IPS DF 19.7 (cell line): ENCODE data around the gene MMADHC.

Experiments
- DNase-seq: peaks from one replicate; pipeline ENCODE4 v3.0.0-alpha.2; 2013; ENCODE audit warnings: low read depth, low spot score

MMADHC gene

DNA sequence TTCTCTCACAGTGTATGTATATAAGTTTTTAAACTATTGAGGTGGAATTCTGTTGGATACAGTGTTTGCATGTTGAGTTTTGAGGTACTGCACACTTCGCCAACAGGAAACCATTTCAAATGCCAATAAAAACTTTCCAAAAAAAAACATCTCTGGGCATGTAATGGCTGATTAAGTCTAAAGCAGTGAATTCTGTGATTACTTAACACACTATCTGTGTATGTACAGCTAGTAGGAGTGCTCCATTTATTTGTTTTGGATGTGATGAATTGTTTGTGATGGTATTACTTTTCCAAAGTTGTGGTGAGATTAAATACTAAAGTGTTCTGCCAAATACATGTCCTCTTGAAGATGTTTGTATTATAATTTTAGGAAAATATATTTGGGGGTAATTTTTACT is 31.1 kb downstream of the MMADHC start:
- no peak for DNase-seq

DNA sequence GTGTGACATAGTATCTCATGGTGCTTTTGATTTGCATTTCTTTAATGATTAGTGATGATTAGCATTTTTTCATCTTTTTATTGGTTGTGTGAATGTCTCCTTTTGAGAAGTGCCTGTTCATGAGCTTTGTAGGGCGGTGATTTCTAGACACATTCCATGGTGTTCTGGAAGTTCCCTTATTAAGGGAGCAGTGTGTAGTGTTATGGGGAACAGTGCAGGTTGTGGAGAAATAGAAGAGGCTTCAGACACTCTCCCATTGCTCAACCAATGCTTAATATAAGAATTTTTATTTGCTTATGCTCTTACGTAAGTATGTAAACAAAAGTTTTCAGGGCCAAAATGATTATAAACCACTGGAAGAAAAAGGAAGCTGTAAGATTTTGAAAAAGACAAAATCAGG is 34.7 kb downstream of the MMADHC start:
- DNase-seq: no peak

GRCh38 chr2:149552226-149552625 is 35.3 kb downstream of the MMADHC start:
- no peak for DNase-seq

GRCh38 chr2:149544692-149545091 is 42.9 kb downstream of the MMADHC start:
- DNase-seq: no peak

DNA sequence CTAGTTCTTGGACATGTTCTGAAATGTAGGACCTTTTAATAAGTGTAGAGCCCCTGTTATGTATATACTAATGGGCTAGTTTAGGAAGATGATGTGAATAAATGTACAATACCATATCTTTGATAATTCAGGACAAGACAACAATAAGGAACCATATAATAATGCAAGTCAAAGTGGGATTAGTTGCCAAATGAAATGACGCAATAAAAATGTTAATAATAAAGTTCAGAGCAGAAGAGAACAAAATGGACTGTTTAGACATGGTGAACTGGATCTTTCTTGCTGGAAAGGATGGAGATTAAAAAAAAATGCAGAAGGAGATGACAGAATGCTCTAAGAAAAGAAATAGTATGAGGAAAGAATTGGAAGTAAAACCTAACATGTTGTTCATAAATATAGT is 43.7 kb downstream of the MMADHC start:
- no peak for DNase-seq

GRCh38 chr2:149540138-149540537 is 47.4 kb downstream of the MMADHC start:
- no peak for DNase-seq

GRCh38 chr2:149538138-149538833 is 49.3 kb downstream of the MMADHC start:
- DNase-seq: no peak

DNA sequence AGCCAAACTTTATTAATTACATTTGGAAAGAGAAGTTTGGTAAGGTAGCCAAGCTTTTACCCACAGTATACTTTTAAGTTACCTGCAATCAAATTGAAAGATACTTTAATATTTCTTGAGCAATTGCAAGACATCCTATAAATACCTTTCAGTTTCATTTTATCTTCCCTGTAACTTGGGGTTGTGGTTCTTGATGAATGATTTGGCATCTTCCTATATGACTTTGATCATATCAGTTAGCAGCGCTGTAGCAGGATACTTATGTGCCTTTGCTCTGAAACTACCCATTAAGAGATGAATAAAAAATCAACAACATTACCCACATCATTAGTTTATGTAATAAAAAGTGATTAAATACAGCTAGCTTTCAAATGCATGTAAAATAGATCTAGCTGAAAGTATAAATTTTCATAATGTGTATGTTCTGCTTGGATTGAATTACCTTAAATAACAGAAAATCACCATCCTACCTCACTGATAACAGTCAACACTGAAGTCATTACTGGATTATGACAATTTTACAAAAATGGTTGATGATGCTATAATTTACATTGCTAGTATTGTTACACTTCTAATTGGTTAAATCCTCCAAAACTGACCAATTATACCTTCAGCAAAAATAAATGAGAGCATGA is 50.4 kb downstream of the MMADHC start:
- no peak for DNase-seq

DNA sequence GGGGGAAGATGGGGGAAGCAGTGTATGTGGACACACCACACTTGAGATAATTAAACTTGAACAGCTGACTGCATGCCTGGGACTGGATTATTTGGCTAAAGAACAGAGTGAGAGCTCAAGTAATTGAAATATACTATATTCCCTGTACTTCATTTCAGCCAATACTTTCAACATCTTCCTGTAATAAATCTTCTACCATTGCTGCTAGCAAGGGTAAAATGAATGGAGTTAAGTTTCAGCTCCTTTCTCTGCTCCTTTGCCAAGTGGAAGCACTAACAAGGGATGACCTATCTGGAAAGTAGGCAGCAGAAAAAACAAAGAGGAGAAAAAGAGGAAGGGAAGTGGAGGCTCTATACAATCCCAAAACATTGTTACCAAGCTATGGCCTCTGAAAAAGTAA is 50.9 kb downstream of the MMADHC start:
- no peak for DNase-seq

- DNase-seq: no peak
Measured at GRCh38 chr2:149534674-149535073, 52.9 kb downstream of the MMADHC start.

DNA sequence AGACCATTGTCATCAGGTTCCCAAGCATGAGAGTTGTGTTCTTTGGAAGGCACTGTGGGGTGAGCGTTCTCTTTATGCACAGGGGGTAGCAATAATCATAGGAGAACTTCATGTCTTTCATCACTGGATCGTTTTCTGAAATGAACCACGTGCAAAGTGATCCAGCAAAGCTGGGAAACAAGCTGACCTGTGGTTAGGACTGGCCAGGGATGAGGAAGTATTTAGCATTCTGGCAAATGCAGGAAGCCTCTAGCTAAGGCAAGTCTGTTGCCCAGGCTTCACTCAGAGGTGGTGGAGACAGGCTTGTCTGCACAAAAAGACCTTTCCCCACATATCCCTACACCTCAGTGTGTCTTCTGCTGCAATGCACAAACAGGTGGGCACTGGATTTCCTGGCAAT is 58.6 kb downstream of the MMADHC start:
- DNase-seq: no peak

DNA sequence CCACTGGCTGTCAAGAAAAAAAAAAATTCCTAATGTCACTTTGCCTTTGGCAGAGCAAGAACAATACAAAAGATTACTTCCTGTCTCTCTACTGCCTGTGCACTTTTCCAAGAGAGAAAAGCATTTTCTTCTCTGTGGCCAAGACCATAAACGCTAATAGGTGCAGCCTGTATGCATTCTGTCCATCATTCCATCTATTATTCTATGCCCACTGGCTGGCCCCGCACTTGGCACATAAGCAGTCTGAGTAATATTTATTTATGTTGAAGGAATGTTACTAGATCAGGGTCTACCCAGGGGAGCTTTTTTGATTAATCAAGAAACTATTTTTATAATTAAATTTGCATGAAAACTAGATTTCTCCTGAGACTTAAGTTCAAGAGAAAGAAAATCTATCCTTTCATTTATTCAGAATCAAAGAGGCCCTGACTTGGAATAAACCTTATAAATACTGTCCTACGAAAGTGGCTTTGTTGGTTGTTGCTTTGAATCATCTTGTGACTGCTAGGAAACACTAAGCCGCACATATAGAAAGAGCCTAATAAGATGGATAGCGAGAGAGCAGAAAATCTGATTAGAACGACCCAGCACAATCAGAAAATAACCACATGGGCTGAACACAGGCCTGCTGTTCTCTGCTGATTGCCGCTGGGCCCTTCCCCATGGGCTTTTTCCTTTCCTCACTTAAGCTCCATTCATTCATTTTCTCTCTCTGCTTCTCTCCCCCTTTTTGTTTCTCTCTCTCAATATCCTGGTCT is 59.4 kb downstream of the MMADHC start:
- no peak for DNase-seq

DNA sequence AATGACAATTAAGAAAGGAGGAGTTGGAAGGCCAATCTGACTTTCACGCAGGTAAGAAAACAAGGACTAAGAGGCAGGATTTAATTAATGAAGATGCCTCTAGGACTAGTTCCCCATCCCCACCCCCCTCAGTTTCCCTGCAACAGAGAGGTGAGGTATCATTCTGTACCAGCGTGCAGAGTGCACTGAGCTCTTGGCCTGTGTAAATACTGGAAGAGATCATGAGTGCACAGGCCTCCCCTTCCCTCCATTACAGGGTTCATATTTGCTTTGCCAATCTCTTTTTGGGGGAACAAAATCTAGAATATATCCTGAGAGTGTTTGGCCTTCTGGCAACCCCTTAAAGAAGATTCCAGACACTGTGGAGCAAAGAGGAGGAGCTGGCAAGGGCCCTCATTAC is 60.9 kb downstream of the MMADHC start:
- no peak for DNase-seq

GRCh38 chr2:149525323-149525722 is 62.3 kb downstream of the MMADHC start:
- no peak for DNase-seq
